Stimulated activated CD8-positive, alpha-beta memory T cell treated with anti-CD3 and anti-CD28 coated beads, Interleukin-12 subunit alpha, Interleukin-12 subunit beta, amount 100 ng/mL, for 1 hour (primary cell): ENCODE measurements around the gene CRY1.

ENCODE experiments used
- DNase-seq: peaks from one replicate; pipeline ENCODE4 v3.0.0-alpha.2; 2020; ENCODE audit warnings: low read depth

CRY1 gene

GRCh38 chr12:106960443-106960842 is 132.9 kb downstream of the CRY1 start:
- no peak for DNase-seq

DNA sequence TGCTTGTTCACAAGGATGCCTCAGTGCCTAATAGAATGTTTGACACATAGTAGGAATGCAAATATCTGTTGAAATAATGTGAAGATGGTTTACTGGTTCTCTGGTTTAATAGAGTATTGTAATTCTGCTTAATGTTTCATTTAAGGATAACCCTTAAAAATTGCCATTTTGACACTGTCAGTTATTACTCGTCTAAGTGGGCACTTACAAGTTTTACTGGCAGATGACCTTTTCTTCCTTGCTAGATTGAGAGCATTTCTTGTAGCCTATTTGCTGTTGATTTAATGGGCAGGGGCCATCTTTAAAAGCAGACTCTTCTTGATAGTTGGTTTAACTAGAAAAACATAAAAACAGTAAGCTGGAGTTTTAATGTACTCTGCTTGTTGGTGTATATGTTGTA is 135.8 kb downstream of the CRY1 start:
- DNase-seq = no peak

DNA sequence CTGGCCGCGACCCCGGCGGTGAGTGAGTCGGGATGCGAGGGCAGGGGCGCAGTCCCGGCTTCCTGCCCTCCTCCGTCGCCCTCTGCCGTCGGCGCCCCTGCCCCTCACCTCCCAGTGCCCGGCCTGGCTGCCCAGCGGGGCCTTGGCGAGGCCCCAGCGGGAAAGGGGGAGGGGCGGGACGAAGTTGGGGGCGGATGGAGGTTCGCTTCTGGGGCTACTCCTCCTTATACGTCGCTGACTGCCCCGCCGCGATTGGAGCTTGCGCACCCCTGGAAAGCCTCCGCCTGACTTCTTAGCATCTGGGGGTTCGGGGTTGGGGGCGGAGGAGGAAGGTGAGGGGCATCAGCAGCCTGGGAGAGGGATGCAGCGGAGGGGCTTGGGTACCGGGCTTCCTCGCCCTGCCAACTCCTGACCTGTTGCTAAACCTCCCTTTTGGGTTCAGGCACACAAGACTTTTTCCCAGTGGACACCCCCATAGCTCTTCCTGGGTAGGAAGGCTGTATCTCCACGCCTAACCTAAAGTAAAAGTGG is 137.2 kb downstream of the CRY1 start:
- DNase-seq = peak; percentile 29

- peak; percentile 86 for DNase-seq
Measured at GRCh38 chr12:106955377-106956047, 137.8 kb downstream of the CRY1 start, which contains the start of gene TMEM263. Gene TMEM263 (plus strand): TSS chr12:106955907. CDS start chr12:106967117, 11,210 bp downstream.

- DNase-seq = no peak
Measured at GRCh38 chr12:106954462-106955376, 138.6 kb downstream of the CRY1 start.

GRCh38 chr12:106953352-106954250 is 139.7 kb downstream of the CRY1 start:
- no peak for DNase-seq

DNA sequence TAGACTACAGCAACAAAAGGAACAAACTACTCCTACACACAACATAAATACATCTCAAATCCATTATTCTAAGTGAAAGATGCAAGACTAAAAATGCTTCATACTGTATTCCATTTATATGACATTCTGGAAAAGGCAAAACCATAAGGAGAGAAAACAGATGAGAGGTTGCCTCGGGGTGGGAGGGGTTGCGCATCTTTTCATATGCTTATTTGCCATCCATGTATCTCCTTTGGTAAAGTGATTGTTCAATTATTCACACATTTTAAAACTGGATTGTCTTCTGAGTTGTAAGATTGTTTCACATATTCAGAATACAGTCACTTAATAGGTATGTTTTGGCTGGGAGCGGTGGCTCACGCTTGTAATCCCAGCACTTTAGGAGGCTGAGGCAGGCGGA is 142.8 kb downstream of the CRY1 start:
- no peak for DNase-seq

- DNase-seq = no peak
Measured at GRCh38 chr12:106947461-106947860, 145.9 kb downstream of the CRY1 start.

DNA sequence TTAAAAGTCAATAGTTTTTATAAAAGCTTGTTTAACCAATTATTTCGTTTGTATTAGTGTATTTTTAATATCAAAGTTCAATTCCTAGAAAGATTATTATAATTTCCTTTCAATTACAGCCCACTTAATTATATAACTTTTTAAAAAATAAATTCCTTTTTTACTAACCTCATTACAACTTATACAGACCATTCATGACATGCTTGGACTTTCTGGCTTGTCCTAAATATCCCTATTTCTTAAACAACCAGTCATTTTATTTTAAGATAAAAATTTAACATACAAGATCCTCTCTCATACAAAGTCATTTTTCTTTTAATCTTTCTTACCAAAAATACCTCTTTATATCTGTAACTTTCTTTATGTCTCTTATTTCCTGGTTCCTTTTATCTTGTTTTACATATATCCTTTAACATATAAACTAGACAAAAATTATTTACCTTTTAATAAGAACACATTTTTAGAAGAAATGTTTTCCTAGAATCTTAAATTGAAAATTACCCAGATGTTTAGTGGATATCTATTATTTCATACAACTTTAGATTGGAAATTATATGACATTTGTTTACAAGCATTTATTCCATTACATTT is 148.0 kb downstream of the CRY1 start:
- no peak for DNase-seq

DNA sequence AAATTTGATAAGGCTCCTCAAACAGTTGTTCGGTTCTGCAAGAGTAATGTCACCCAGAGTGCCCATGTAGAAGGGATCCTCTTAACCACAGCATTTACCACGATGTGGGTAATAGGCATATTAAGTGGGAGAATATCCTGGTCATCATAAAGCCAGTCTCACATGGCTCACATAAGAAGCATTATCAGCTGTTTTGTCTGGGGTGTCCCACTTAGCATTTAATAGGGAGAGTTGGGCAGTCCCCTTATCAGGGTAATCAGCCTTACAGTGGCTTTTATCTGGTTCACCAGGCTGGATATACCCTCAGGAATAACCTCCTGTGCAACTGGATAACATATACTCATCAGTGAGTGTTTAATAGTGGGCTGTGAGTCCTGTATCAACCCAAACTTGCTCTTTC is 150.6 kb downstream of the CRY1 start:
- DNase-seq = no peak

GRCh38 chr12:106941481-106942156 is 151.7 kb downstream of the CRY1 start:
- no peak for DNase-seq
